ENCODE measurements around the gene ATP11C.
"Not testable (repeated sequence)": the region's sequence is repeated elsewhere in the genome, so short reads cannot be mapped to it uniquely, and the experiment has no call there.

Gene ATP11C

DNA sequence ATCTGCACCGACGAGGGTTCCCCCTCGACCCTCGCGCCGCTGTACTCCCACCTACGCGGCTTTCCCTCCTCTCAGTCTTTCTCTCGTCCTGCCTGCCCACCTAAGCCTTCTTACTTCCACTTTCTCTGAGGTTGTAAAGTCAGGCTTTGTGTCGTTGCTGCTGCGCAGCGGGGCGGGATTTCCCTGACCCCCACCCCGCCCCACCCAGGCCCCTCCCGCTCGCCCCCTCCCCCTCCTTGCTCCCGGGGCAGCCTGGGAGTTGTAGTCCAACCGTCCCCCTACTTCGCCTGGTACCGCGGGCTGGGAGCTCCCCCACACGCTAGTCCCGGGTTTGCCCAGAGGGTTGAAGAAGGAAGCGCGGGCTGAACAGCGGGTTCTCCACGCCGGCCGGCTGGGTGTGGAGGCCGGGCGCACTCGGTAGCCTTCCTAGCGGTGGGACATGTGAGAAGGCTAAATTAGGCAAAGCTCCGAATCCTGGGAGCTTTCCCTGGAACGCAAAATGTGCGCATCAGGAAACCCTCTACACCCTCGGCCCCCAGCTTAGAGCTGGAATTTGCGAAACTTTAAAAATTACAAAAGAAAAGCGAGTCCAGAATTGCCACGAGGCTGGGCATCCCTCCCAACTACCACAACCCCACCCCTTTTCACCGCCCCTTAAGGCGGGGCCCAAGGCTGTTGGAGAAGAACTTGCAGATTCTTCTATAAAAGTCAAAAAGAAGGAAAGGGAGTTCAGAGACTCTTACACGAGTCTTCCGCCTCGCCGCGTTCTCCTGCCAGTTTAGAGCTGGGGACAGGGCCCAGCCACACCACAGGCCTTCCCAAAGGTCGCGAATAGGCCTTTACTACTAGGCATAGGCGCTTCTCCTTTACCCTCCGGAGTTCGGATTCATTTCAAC is at the start of gene ATP11C:
ATP11C (minus strand) TSS at position 153 of the 896 bp plus-strand sequence. CDS start 1,011 bp downstream, outside the sequence.
- DNase-seq (ENCODE audit: low read depth), result peak; percentile 87

DNA sequence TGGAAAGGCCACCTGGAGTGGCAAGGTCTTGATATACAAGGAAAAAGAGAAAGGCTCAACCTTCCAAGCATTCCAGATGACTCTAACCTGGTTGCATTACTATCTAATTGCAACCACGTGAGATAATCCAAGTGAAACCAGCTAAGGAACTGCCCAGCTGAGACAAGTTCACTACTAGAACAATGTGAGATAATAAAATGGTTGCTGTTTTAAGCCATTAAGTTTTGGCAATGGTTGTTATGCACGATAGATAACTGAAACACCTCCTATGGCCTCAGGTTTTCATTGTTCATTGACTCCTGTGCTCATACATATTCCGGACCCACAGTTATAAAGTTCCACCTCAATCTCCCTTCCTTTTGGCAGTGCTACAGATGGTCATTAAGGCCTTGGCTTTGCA is 41.6 kb upstream of the ATP11C start:
- DNase-seq (ENCODE audit: low read depth), result no peak

DNA sequence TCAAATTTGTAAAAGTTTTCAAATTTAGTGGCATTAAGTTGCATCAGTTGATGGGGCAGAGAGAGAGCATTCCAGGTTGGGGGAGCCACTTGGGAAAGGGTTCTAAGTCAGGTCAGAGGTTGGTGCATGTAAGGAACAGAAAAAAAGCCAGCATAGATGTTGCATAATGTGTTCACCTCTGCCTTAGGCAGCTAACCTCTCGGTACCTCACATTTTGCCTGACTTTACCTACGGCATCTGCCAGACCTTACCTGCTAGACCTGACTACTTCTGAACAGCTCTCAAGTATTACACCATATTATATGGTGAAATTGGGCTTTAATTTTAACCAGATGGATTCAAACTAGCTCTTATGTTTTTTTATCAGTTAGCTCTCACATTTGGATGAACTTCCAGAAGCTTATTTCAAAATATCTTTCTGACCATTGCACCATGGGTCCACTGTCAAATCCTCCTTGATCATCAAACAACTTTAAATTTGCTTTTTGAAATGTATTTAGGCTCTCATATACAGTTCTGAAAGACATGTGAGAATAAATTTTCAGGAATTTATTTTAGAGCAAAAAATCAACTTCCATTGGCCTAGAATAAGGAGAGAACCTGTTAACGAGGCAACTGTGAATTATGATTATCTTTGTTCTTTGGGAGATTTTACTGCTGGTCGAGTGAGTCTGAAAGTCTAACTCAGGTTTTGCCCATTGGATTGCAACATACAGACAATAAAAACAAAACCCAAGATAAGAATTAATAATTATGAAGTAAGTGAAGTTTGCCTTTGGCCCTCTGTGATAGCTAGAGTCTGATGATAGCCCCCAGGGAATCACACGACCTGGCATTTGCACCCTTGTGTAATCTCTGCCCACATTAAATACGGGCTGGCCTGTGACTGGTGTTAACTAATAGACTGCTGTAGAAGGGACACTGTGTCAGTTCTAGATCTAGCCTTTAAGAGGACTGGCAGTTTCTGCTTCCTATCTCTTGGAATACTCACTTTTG is 40.1 kb upstream of the ATP11C start:
- no peak for DNase-seq (ENCODE audit: low read depth)

- DNase-seq (ENCODE audit: low read depth), result no peak
These were observed 39.3 kb upstream of the ATP11C start for GRCh38 chrX:139972113-139972512.

GRCh38 chrX:139971394-139971749 is 38.5 kb upstream of the ATP11C start:
- DNase-seq (ENCODE audit: low read depth), result no peak

DNA sequence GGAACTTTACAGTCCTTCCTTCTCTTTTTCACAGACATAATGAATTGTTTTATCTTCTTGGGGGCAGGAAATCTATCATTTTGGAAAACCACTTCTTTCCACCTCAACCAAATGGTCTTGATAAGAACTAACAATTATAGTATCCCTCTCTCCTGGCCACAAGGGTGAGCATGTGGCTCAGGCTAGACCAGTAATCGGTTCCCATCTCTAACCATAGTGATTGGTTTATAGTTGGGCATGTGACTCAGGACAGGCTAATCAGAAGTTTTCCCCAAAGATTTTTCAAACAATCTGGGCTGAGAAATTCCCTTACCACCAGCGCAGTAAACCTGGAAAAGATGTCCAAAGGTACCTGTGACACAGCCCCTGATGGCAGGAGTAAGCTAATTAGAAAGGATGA is 36.4 kb upstream of the ATP11C start:
- peak; percentile 3 for DNase-seq (ENCODE audit: low read depth)

GRCh38 chrX:139967750-139968149 is 34.9 kb upstream of the ATP11C start:
- no peak for DNase-seq (ENCODE audit: low read depth)

DNA sequence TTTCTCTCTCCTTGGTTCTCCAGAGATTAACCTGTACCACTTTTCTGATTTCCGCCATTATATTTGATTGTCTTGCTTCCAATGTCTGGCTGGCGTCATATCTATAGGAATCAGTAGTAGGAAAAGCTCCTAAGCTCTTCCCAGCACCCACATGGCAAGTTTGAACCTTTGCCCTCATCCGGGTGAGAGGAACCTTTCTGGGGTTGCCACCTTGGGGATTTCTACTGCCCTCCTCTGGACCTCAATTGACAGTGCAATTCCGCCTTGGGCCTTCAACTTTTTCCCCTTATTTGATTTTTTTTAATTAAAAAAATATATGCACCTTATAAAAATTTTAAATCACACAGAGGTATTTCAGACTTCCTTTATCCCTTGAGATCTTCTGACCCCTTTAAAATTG is 34.4 kb upstream of the ATP11C start:
- DNase-seq (ENCODE audit: low read depth), result peak; percentile 39

- DNase-seq (ENCODE audit: low read depth), result not testable (repeated sequence)
These were observed 33.3 kb upstream of the ATP11C start for GRCh38 chrX:139966159-139966558.

DNA sequence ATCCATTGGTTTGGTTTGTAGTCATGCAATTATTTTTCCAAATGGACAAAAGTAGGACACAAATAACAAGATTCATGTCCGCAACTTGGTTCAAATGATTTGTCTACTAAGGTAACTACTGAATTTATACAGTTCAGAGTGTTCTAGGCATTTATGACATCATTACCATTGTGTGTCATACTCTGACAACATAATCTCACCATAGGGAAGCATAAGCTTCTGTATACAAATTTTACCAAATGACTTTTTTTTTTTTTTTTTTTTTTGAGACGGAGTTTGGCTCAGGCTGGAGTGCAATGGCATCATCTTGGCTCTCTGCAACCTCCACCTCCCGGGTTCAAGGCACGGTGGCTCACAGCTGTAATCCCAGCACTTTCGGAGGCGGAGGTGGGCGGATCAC is 32.6 kb upstream of the ATP11C start, which contains the start of gene CXorf66:
CXorf66 (minus strand) TSS at position 101 of the 400 bp plus-strand sequence; CDS start at position 76, 25 bp downstream.
- no peak for DNase-seq (ENCODE audit: low read depth)

DNA sequence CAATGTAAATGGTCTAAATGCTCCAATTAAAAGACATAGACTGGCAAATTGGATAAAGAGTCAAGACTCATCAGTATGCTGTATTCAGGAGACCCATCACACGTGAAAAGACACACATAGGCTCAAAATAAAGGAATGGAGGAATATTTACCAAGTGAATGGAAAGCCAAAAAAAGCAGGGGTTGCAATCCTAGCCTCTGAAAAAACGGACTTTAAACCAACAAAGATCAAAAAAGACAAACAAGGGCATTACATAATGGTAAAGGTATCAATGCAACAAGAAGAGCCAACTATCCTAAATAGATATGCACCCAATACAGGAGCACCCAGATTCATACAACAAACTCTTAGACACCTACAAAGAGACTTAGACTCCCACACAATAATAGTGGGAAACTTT is 28.2 kb upstream of the ATP11C start:
- DNase-seq (ENCODE audit: low read depth), result not testable (repeated sequence)

GRCh38 chrX:139949703-139950102 is 16.9 kb upstream of the ATP11C start:
- DNase-seq (ENCODE audit: low read depth), result peak; percentile 15

- DNase-seq (ENCODE audit: low read depth), result no peak
These were observed 12.2 kb upstream of the ATP11C start for GRCh38 chrX:139945075-139945474.

GRCh38 chrX:139936259-139936658 is 3.4 kb upstream of the ATP11C start:
- DNase-seq (ENCODE audit: low read depth), result no peak

GRCh38 chrX:139933904-139934303 is 1.1 kb upstream of the ATP11C start:
- no peak for DNase-seq (ENCODE audit: low read depth)

GRCh38 chrX:139932073-139932900 is 566 bp downstream of the ATP11C start:
- peak; percentile 50 for DNase-seq (ENCODE audit: low read depth)

- no peak for DNase-seq (ENCODE audit: low read depth)
These were observed 1.2 kb downstream of the ATP11C start for GRCh38 chrX:139931646-139932072.

DNA sequence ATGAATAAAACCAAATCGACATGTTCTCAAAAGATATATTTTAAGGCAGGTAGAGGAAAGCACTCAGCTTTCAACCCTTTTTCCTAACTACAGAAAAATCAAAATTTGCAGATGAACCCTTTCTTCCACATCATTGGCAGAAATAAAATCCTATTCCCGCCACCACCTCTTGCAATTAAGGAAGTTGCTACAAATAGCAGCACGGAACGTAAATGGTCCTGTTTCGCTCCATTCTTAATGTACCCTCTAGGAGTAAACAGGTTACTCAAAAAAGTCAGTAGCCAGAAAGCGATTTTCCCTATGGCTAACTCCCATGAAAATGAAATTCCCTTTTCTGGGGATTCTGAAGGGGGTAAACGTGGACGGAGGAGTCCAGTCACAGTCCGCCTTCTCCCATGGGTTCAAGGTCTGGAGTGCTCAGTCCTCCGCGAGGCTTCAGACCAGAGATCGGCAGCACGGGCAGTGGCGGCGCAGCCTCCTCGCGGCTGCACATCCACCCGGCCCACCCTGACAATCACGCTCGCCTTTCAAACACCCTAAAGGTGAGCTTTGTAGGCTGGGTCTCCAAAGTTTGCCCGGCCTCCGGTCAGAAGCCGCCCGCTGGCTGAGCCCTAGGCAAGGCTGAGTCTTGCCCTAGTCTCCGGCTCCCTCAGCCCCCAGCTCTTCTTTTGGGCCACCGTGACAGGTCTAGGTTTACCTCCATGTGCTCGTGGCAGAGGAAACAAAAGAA is 1.8 kb downstream of the ATP11C start:
- peak; percentile 35 for DNase-seq (ENCODE audit: low read depth)

- DNase-seq (ENCODE audit: low read depth), result no peak
These were observed 2.5 kb downstream of the ATP11C start for GRCh38 chrX:139930401-139930800.

DNA sequence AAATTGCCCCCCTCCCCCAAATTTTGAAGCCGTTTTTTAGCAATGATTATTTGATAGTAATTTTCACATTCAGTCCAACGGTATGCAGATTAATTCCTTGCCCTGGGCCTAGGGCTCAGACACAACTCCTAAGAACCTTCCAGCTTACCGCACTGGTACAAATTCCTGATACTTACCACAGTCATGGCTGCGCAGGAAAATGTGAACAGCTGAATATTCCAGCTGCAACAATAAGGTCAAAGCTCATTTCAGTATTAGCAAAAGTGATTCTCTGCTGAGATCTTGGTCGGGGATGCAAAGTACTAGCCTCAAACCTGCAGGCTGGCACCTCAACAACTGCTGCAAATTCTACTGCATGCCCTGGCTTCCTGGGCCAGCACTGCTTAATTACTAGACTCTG is 3.0 kb downstream of the ATP11C start:
- DNase-seq (ENCODE audit: low read depth), result no peak

GRCh38 chrX:139924696-139925095 is 8.2 kb downstream of the ATP11C start:
- no peak for DNase-seq (ENCODE audit: low read depth)
